Activated T-cell treated with anti-CD3 and anti-CD28 coated beads for 24 hours (primary cell): Measurements from ENCODE around the gene TTC28.
"Not testable (repeated sequence)": the region's sequence is repeated elsewhere in the genome, so short reads cannot be mapped to it uniquely, and the experiment has no call there.

Experiments used
- DNase-seq: peaks from one replicate; pipeline ENCODE4 v3.0.0-alpha.2; 2020; ENCODE audit warnings: low read depth

The TTC28 gene

DNA sequence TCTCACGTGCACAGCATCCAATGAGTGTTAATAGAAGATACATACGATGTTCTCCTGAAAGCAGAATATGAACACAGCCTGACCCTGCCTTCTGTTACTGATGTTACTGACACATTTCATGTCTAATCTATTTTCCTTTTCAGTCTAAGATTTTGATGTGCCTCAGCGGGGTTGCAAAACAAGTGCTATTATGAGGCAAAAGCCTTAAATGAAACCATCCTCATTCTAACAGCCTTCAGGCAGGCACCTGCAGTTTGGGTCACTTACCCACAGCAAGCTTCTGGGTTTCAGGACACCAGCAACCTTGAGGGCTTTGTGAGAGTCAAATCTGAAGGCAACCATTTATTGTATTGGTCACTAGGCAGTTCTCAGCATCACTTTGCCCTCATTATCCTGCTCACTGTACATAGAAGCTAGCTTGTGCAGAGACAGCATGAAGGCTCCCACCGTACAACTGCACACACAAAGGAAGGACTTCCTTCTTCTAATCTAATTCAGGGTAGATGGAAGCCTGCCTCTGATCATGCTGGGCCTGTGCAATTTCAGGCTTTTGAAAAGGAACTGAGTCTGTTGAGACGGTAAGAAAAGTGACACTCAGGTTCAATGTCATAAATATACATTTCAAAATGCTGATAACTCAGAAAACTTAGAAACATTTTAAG, 577.4 kb downstream of the TTC28 start:
- DNase-seq: no peak

DNA sequence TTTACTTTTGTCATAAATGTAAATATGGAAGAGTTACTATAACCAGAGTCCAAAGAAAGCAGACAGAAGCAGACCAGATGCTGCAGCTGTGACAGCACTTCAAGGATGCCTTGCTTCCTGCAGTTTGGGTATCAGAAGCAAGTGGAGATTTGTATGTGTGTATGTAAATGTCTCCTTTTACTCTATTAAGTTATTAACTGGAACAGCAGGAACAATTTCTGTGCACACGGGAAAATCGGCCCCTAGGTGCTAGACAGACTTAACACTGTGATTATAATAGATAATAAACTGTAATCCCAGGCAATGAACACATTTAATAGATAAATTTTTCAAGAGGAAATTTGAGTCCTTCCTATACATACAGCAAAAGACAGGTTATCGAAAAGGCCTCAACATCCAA, 582.0 kb downstream of the TTC28 start:
- DNase-seq: no peak

DNA sequence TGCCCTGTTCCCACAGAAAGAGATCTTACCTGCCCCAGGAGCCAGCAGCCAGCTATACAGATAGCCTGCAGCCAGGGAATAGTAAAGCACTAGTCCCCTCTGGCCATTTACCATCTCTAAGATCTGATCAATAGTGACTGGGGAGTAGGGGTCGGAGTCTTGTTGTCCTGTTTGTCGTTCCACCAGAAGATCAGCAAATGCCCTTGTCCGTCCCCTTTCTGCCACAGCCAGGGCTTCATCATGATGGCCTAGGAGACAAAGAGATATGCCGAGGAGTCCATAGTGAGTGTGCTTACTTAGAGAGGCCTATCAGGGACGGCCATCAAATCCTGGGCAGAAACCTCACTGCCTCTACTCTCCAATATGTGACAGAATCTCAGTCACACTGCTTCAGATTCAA, 583.5 kb downstream of the TTC28 start:
- DNase-seq: no peak

DNA sequence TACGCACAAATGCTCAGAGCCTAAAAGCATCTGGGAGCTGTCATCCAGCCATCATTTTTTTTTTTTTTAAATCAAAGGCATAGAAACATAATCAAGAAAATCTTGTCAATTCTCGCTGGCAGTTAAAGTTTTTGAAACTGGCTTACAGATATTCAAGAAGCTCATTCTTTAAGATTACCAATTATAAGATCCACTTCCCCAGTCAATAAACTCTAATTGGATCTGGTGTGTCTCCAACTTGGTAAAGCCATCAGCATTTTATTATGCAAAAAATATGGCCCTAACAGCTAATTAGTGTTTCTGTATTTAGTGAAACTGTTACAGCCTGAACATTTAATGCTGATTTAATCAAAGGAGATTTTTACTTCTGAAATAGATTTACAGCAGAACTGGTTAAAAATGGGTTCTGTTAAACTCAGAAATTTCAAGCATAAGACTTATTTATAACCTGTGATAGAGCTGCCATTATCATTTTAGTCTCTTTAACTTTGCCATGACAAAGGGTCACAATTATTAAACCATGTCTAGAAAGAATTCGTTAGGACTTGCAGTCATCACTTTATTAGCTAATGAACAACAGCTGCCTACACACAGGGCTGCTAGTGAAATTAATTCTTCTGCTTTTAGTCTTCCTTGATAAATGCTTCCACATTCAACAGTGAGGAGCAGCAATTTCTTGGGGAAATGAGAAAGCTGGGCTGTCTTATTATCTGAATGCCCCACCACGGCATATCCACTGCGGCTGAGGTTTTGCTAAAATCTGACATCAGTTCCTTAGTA, 584.1 kb downstream of the TTC28 start:
- no peak for DNase-seq

DNA sequence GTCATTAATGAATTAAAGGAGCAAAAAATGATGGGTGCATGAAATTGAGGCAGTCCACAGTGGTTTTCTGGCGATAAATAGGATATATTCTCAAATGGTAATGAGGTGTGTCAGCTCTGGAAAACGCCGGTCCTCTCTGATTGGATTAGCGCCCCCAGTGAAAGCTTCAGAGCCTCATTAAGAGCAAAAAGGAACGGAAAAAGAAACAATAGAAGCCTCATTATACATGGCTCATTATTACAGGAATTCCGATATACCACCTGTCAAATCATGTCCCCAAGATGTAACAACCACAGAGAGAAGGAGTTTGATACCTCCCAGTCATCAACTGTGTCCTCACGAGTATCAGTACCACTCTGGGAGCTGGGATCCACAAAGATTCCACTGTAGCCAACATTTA, 584.9 kb downstream of the TTC28 start:
- DNase-seq: no peak

DNA sequence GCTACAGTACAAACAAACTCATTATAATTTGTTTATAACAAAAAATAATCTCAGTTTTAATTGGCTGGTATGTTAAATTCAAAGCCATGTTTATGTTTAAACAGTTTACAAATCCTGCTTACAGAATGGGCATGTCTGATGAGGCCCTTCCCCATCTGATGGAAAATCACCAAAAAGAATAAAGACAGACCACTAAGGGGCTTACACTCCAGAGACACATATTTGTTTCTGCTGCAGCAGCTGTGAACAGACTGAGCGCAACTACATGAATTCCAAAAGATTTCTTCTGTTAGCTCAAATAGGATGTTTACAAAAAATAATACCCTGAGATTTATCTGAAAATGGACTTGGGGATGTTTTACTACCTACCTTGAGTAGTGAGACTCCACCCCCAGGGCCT, 585.9 kb downstream of the TTC28 start:
- DNase-seq: no peak

DNA sequence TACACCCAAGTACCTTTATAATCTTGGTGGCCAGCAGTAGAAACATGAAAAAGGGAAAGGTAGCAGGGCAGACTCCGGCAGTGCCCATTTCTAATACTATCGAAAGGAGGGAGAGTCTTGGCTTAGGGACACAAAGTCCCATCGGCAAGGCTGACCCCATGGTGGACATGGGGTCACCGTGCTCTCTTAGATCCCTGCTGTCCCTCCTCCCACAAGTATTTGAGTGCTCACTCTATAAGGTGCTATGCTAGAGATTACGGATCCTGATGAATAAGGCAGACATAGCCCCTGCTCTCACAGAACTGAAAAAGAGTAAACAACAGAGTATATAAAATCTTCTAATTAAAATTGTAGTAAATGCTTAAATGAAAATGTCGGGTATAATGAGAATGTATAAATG, 588.2 kb downstream of the TTC28 start:
- no peak for DNase-seq

DNA sequence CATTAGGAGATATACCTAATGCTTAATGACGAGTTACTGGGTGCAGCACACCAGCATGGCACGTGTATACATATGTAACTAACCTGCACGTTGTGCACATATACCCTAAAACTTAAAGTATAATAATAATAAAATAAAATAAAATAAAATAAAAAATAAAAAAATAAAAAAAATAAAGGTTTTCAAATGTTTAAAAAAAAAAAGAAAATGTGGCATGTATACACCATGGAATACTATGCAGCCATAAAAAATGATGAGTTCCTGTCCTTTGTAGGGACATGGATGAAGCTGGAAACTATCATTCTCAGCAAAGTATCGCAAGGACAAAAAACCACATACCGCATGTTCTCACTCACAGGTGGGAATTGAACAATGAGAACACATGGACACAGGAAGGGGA, 590.1 kb downstream of the TTC28 start:
- not testable (repeated sequence) for DNase-seq

DNA sequence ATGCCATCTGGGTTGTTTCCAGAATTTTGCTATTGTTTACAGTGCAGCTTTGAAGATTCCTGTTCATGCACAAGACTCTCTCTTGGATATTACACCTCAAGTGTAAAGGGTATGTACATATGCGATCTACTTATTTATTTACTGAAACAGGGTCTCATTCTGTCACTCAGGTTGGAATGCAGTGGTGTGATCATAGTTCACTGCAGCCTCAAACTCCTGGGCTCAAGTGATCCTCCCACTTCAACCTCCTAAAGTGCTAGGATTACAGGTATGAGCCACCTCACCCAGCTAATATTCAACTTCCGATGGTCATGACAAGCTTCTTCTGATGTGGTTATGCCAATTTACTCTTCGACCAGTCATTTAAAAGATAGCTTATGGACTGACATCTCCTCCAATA, 602.5 kb downstream of the TTC28 start:
- DNase-seq: no peak

DNA sequence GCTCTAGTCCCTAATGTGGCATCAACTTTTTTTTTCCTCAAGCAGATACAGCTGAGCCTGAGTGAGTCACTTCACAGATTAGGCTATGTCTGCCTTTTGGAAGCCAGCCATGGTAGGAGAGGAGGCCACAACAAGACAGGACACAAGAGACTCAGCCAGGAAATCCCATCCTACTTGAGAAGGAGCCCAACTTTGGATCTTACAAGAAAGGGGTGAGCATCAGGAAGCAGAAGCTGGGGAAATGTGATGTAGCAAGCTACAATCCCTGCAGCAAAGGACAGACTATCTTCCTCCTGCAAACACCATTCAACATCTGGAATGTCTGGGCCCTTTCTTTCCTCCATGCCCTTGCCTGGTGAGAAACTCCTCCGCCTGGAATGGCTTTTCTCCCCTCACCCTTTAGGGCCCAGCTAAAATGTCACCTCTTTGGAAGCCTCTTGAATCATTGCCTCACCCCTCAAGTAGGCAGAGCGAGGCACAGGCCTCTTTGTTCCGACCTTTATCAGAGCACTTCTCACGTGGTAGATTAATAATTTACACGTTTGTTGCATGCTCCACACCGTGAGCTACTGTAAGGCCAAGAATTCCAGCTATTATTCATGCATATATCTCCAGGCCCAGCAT, 604.2 kb downstream of the TTC28 start:
- no peak for DNase-seq

DNA sequence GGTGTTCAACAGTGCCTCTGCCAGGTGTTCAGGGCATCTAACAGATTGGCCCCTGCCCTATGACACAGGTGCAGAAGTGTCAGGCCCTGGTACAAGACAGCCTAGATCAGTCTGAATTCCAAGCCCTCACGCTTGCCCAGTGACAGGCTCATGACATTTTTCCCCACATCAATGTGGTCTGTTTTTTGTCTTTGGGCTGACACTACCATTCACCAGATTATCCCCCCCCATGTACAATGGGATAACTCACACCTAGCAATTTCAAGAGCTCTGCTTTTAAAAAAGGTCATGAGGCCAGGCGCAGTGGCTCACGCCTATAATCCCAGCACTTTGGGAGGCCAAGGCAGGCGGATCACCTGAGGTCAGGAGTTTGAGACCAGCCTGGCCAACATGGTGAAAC, 605.1 kb downstream of the TTC28 start:
- DNase-seq: no peak

DNA sequence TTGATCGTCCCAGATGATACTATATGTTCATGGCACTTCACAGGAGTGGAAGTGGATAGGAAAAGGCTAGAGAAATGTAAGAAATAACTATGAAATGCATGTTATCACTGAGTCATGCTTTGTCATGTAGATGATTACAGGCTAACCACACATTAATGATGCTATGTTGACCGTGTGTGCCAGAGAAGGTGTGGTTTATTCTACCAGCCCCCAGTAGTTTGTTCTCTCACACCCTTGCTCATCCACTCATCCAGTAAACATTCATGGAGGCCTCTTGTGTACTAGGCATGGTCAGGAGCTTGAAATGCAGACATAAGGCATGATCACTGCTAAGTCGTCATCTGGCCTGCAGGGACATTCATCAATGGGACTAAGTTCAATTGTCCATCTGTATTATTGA, 607.6 kb downstream of the TTC28 start:
- no peak for DNase-seq

DNA sequence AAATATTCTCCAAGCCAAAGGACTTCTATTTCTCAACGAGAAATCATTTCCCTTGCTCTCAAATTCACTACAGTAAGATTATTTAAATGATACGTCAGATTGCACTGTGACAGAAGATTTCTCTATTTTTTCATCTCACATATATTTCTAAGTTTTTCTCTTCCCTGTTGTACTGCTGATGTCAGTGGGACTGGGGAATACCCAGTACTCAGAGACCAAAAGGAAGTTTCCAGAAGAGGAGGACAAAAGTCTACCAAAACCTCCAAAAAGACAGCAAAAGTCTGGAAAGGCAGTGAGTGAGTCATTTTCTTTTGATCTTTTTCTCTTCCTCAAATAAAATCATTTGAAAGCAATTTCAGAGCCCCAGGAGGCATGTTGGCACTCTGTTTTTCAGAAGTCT, 610.8 kb downstream of the TTC28 start:
- no peak for DNase-seq

DNA sequence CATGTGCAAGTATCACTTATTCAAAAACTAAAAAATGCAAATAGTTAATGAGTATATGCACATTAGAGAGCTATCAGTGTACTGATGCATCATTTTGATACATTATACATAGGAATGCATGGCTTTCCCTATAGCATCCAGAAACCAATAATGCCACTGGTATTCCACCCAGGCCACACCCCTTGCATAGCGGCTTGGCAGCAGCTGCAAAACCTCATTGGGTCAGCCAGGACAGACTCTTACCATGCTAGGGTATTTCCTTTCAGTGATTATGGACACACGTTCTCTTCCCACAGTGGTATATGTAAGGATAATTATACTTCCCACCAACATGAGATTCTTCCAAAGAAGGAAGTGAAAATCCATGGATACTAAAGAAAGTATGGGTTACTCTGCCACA, 614.7 kb downstream of the TTC28 start:
- DNase-seq: no peak

DNA sequence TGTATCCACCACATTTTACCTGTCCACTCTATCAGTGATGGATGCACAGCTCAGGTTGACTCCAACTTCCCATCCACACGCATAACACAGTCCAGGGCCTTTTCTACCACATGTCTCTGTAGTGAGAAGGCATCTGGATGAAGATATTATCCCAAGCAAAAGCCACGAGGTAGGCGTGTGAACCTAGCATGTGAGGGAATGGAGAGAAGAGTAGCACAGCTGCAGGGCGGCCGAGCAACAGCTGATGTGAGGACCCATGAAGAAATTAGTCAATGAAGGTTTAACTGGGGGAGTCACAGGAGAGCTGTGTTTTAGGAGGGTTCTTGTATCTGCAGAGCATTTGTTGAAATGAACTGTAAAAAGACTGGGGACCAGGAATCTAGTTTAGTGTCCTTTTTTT, 616.0 kb downstream of the TTC28 start:
- no peak for DNase-seq

DNA sequence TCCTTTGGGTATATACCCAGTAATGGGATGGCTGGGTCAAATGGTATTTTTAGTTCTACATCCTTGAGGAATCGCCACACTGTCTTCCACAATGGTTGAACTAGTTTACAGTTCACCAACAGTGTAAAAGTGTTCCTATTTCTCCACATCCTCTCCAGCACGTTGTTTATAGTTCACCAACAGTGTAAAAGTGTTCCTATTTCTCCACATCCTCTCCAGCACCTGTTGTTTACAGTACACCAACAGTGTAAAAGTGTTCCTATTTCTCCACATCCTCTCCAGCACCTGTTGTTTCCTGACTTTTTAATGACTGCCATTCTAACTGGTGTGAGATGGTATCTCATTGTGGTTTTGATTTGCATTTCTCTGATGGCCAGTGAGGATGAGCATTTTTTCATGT, 619.0 kb downstream of the TTC28 start:
- not testable (repeated sequence) for DNase-seq

DNA sequence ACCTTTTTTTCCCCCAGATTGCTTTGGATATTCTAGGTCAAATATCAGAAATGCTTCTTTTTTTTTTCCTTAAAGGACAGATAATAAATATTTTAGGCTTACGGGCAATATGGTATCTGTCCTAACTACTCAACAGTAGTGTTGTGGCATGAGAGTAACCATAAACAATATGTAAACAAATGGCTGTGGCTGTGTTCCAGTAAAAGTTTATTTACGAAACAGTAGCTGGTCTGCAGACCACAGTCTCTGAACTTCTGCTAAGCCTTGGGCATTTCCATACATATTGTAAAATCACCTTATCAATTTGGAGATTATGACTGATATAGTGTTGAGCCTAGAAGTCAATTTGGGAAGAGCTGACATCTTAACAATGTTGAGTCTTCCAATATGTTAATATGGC, 621.6 kb downstream of the TTC28 start:
- no peak for DNase-seq

DNA sequence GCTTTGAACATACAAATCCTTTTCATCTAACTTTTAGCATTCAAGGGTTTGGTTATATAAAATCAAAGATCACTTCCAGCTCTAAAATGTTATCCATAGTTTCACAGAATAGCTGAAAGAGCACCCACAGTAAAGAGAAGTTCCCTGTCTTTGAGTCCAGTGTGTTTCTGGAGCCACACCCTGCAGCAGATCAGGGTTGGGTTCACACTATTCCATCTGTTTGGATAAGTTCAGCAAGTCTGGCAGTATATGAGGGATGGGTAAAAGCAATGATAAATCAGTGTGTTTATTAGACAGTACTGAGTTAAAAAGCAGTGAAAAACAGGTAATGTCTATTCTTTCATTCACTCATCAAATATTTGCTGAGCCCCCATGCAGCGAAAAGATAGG, 624.8 kb downstream of the TTC28 start:
- DNase-seq: no peak

DNA sequence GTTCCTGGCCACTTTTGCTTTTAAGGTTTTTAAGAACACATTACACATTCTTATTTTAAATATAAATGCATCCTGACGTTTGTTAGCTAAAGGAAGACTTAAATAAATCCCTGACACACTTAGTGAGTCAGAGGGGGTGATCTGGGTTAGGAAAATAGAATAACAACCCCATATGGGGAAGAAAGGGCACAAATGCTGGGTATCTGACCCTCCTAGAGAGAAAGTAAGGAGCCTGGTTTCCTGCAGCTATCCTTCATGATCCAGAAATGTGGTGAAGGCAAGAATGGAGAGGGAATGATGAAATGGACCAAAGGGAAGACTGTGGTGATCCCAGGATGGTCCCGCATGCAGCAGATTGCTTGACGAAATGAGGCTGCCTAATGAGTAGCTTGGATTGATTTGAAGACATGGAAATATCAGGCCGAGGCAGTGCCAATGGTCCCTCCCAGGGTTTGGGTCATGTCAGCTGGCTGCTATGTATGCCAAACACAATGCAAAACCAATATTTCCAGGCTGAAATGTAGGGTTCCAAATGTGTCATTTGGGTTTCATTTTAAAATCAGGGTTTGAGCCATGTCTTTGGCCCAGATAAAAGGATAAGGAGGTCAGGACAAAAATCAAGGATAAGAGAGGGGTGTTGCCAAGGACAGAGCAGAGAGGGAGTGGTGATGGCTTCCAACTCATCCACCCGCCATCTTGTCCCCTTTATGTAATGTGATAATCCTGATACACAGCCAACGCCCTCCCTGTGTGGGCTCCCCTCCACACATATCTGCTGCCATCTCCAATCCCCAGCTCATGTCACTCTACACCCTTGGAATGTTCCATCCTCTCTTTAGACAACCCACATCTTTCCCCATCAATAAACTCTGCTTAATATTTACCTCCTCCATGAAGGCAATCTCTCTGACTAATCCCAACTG, 625.5 kb downstream of the TTC28 start:
- DNase-seq: no peak

DNA sequence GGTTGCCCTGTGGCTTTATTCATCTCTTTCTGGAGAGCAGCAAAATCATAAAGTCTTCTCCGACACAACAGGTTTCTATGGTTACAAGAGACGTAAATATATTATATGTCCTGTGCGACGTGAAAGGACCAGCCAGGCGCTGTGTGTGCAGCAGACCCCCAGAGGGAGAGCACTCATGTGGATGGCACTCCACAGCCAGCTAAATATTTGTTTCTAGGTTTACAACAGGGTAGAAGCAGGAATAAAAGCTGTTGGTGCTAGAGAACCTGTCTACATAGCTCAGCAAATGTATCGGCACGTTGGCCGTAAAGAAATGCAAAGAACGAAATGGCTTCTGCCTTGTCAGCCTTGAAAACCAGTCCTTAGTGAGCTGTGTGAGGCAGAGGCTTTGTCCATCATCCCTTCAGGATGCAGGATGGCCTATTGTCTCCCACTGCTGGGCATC, 626.8 kb downstream of the TTC28 start:
- no peak for DNase-seq

DNA sequence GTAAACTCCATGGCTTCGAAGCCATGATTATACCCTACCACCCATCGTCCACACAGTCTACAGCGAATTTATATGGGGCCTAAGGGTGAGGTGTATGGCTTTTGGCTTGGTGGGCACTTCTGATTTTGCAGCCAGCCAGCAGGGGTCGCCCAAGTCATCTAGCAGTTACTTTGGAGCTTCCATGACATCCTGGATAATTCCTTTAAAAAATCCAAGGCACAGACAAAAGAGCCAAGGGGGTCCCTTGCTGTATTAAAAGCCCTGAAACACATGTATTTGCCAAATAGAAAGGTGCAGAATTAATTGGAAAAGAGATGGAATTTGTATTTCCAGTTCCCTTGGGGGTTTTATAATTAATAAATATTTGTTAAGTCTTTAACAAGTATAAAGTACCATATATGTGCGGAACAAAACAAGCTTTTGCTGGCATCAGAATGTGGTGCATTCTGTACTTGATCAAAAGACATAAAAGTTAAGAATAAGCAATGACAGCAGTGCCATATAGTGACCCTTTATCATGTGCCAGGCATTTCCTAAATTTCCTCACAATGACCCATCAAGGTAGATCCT, 627.8 kb downstream of the TTC28 start:
- DNase-seq: peak; percentile 6
